Activated B cell treated with CpG ODN at 0.5 μM for 24 hours (primary cell): ENCODE data around the gene ABCB9. TPM values are rescaled to one million over a fixed set of nuclear protein-coding genes. Genes with fewer than 3 reads are reported as not detected.
A peak's percentile ranks its signal among the peaks of the same experiment; 100 is the strongest.

Experiments
- ATAC-seq: fragments of 200-7000 bp; cut with Tn5 transposase; one replicate; pipeline ENCODE4 v1.10.0; 2021; ENCODE audit warnings: low read depth, mild to moderate bottlenecking, moderate library complexity
- CTCF ChIA-PET: fragments of 350-600 bp; sonication (Branson Sonifier 250); formaldehyde crosslinking; loops from one replicate; lab custom pipeline; 2021; ENCODE audit warnings: antibody characterized with exemption; lab: Charles Lee
- POLR2A ChIA-PET: fragments of 350-600 bp; sonication (Branson Sonifier 250); formaldehyde crosslinking; loops from one replicate; lab custom pipeline; 2021; ENCODE audit warnings: antibody characterized with exemption; lab: Charles Lee
- DNase-seq: peaks from one replicate; pipeline ENCODE4 v3.0.0; 2022
- H3K27ac Mint-ChIP-seq: one replicate; pipeline ENCODE4 v1.8.0; 2020; ENCODE audit warnings: mixed read lengths
- H3K27me3 Mint-ChIP-seq: one replicate; pipeline ENCODE4 v1.8.0; 2021; ENCODE audit warnings: mixed read lengths
- H3K36me3 Mint-ChIP-seq: one replicate; pipeline ENCODE4 v1.8.0; 2021; ENCODE audit warnings: low read depth, mixed read lengths
- H3K4me1 Mint-ChIP-seq: one replicate; pipeline ENCODE4 v1.8.0; 2021; ENCODE audit warnings: mixed read lengths
- H3K4me3 Mint-ChIP-seq: one replicate; pipeline ENCODE4 v1.8.0; 2020; ENCODE audit warnings: mild to moderate bottlenecking, mixed read lengths
- H3K9me3 Mint-ChIP-seq: one replicate; pipeline ENCODE4 v1.8.0; 2020; ENCODE audit warnings: mixed read lengths
- intact Hi-C: fragments of 100-400 bp; cut with micrococcal nuclease; formaldehyde crosslinking; loops from one replicate; pipeline ENCODE4 v1.15.1; 2024
- total RNA-seq: library from RNA; stranded (reverse); gene quantifications from 2 replicates; pipeline ENCODE4 v1.2.3, GENCODE V29; 2022
- TF ChIP-seq, protein P1 (sequence below): fragments of 200-600 bp; IDR thresholded peaks from one replicate; pipeline ENCODE4 v1.8.0; 2022; ENCODE audit warnings: antibody characterized with exemption, mild to moderate bottlenecking

The ABCB9 gene
- total RNA-seq, 1 donor from 2014 or later, result 4.6 TPM

DNA sequence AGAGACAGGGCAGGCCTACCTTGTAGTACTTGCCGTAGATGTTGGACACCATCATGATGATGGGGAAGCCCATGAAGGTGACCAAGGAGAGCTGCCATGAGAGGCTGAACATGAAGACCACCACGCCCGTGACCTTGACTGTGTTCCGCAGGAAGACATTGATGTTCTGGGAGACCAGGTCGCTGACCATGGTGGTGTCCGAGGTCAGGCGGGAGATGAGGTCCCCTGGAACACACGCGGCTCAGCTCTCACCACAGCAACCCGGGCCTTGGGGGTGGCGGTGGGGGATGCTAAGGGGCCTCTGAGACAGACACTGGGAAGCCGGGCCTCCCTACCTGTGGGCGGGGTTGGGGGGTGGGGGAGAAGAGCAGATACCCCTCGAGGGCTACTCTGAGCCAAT, 17.7 kb downstream of the ABCB9 start:
- ChIA-PET POLR2A (interaction anchor here (1.3 to 6.7 kb wide), 2 partner anchors 31 to 52 kb away, joined by 3 to 47 read pairs; partner anchors contain the start of gene VPS37B), CTCF (interaction anchor here (2.6 to 11.6 kb wide), 2 partner anchors 87 to 155 kb away, joined by 14 to 145 read pairs; no protein-coding TSS in a partner anchor)
- peaks cover 43% of the 10 kb centered on the region for H3K4me1 Mint-ChIP-seq
- ATAC-seq (no peak), DNase-seq (no peak)
- no peaks in the 10 kb centered on the region for H3K27me3 Mint-ChIP-seq
- no peaks in the 10 kb centered on the region for H3K9me3 Mint-ChIP-seq
- no peak overlapping the region for H3K27ac Mint-ChIP-seq
- H3K36me3 Mint-ChIP-seq, result no peaks in the 10 kb centered on the region
- TF ChIP-seq, protein P1, sequence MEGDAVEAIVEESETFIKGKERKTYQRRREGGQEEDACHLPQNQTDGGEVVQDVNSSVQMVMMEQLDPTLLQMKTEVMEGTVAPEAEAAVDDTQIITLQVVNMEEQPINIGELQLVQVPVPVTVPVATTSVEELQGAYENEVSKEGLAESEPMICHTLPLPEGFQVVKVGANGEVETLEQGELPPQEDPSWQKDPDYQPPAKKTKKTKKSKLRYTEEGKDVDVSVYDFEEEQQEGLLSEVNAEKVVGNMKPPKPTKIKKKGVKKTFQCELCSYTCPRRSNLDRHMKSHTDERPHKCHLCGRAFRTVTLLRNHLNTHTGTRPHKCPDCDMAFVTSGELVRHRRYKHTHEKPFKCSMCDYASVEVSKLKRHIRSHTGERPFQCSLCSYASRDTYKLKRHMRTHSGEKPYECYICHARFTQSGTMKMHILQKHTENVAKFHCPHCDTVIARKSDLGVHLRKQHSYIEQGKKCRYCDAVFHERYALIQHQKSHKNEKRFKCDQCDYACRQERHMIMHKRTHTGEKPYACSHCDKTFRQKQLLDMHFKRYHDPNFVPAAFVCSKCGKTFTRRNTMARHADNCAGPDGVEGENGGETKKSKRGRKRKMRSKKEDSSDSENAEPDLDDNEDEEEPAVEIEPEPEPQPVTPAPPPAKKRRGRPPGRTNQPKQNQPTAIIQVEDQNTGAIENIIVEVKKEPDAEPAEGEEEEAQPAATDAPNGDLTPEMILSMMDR, result no peak
- H3K4me3 Mint-ChIP-seq, result no peak overlapping the region
- intact Hi-C loops, result no loop called here

DNA sequence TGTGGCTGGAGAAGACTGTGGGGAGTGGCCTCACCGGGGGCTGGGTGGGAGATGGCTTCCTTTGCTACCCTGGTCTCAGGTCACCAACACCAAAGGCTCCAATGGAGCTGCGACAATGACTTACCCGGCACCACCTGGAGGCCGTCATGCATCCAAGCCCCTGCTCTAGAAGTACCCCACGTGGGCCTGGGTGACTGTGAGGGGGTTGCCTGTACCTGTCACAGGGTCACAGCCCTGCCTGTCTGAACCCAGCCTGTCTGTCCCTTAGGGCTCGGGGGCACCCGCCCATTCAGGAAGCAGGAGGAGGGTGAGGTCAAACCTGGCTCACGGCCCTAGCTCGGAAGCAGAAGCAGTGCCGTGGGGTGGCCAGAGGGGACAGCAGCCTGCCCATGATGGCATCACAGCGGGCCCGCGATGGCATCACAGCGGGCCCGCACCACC, 18.9 kb downstream of the ABCB9 start:
- H3K4me3 Mint-ChIP-seq, result peak overlapping the region; percentile 57
- CTCF ChIA-PET, result interaction anchor here (0.6 to 11.6 kb wide), 6 partner anchors 36 to 154 kb away, joined by 3 to 145 read pairs (median 8); no protein-coding TSS in a partner anchor
- TF ChIP-seq, protein P1, result no peak
- intact Hi-C loops, result loop anchor here (1.0 kb wide), 2 partner anchors 49 to 71 kb away; no protein-coding TSS in a partner anchor
- H3K36me3 Mint-ChIP-seq, result no peaks in the 10 kb centered on the region
- POLR2A ChIA-PET, result interaction anchor here (0.5 to 6.7 kb wide), 9 partner anchors 27 to 286 kb away, joined by 3 to 47 read pairs (median 4); partner anchors contain the start of genes MPHOSPH9, MTRFR and VPS37B
- ATAC-seq (peak; percentile 51), DNase-seq (peak; percentile 25)
- peak overlapping the region; percentile 68 for H3K27ac Mint-ChIP-seq
- no peaks in the 10 kb centered on the region for H3K27me3 Mint-ChIP-seq
- peaks cover 54% of the 10 kb centered on the region for H3K4me1 Mint-ChIP-seq
- H3K9me3 Mint-ChIP-seq, result no peaks in the 10 kb centered on the region

- no peaks in the 10 kb centered on the region for H3K9me3 Mint-ChIP-seq
- H3K27ac Mint-ChIP-seq, result peak overlapping the region; percentile 68
- ATAC-seq (peak; percentile 81), DNase-seq (peak; percentile 52)
- H3K36me3 Mint-ChIP-seq, result no peaks in the 10 kb centered on the region
- ChIA-PET CTCF (interaction anchor here (0.6 to 11.6 kb wide), 8 partner anchors 19 to 291 kb away, joined by 3 to 145 read pairs (median 4); no protein-coding TSS in a partner anchor), POLR2A (interaction anchor here (0.5 to 6.7 kb wide), 10 partner anchors 27 to 286 kb away, joined by 3 to 47 read pairs (median 5); partner anchors contain the start of genes MPHOSPH9, MTRFR and VPS37B)
- TF ChIP-seq, protein P1, result no peak
- peak overlapping the region; percentile 57 for H3K4me3 Mint-ChIP-seq
- H3K27me3 Mint-ChIP-seq, result no peaks in the 10 kb centered on the region
- peaks cover 48% of the 10 kb centered on the region for H3K4me1 Mint-ChIP-seq
- intact Hi-C loops, result loop anchor here (1.0 kb wide), 2 partner anchors 49 to 71 kb away; no protein-coding TSS in a partner anchor
These were observed 19.4 kb downstream of the ABCB9 start for GRCh38 chr12:122946690-122947341.

DNA sequence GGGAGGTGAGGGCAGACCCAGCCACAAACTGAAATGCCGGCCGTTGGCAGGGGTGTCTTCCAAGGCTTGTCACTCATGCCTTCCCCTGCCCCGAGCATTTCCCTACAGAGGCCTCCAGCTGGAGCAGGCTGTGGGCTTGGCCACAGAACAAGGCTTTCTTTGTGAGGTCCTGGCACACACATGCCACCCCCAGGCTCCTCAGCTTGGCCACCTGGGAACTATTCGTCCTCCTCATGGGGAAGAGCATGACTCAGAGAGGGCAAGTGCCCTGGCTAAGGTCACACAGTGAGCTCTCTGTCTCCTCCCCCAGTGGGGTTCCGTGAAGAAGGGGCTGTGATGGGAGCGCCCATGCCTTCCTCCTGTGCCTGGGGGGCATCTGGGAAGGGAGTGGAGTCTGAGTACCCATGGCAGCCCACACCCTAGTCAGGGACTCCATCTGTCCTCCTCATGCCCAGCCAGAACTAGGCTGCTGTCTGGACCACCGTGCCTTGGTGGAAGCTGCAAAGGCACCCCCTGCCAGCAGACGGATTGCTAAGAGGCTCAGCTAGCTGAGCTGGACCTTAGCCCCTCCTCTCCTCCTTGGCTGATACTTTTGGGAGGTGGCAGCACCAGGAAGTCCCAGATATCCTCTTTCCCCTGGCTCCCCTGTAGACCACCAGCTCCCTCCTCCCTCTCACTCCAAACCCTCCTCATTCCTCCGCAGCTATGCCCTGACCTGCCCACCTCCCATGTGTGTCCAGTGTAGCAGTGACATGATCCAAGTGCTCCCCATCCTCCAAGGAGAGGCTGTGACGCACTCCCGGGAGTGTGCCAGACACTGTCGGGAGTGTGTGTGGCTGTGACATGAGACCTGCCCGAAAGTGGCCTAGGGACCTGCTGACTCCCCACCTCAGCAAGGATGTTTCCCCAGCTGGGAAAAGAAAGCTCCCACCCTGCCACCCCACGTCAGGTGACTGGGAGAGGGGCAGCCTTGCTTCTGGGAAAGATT, 21.4 kb downstream of the ABCB9 start:
- no peak for DNase-seq
- Mint-ChIP-seq H3K36me3 (no peaks in the 10 kb centered on the region), H3K27me3 (no peaks in the 10 kb centered on the region), H3K9me3 (no peaks in the 10 kb centered on the region), H3K4me1 (peaks cover 44% of the 10 kb centered on the region), H3K27ac (no peak overlapping the region), H3K4me3 (no peak overlapping the region)
- intact Hi-C loops, result no loop called here
- TF ChIP-seq, protein P1, result no peak
- ChIA-PET CTCF (interaction anchor here (1.4 to 2.0 kb wide), 2 partner anchors 18 to 84 kb away, joined by 4 to 6 read pairs; no protein-coding TSS in a partner anchor), POLR2A (interaction anchor here (6.7 kb wide), 1 partner anchor 48 kb away, joined by 47 read pairs; the partner anchor contains the start of gene VPS37B)
- ATAC-seq, result no peak
